ENCODE data around the gene TSPAN18. TPM values are rescaled to one million over a fixed set of nuclear protein-coding genes. Genes with fewer than 3 reads are reported as not detected.

TSPAN18 gene
- total RNA-seq, 3 donors from 2014 or later = 1.0 to 2.0 (median 1.8) TPM

DNA sequence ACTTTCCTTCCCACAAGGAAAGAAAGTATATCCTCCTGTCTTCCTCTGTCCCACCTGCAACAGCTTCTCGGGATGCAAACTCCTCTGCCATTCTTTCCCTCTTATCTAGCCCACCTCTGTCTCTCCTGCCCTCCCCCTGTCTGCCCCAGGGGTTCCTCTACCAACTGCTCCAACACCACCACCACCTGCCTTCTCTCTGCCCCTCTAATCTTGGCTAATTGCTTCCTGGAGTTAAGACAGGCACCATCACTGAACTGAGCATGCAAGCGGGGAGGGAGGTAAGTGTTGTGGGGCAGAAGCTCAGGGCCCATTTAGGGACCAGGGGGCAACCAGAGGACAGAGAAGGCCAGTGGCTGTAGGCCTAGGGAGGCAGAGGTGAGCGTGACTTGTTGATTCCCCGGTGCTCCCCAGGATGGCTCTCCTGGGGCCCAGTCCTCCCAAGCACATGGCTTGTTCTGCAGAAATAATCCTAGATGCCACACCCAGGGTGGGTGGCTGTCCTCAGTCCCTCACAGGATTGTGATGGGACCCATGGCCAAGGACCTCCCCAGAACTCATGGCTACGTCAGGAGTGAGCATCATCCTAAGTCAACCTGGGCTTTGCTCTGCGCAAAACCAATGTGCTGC lies 112.8 kb downstream of the TSPAN18 start:
- no peak for DNase-seq (ENCODE audit: low spot score in 2 of 2)
- Histone ChIP-seq H3K4me1 (peaks cover 0 to 4% of the 10 kb centered on the region in 2 donors), H3K27ac (no peak overlapping the region)

DNA sequence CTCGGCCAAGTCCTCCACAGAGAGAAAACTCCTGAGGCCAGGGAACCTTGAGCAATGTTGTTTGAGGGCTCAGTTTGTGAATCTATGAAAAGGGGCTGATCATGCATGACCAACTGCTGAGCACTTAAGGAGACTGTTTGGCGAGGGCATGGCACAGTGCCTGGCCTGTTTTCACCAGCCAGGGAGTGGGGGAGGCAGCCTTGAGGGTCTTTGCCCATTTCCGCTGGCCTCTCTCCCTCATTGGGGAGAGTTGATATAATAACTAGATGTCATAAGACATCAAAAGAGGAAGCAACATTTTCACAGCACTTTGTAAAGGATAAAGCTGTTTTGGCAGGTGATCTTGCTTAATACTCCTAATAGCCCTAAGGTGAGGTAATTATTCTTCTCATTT lies 113.3 kb downstream of the TSPAN18 start:
- intact Hi-C loops (cut with DNase I; ENCODE audit: low total_unique reads) = no loop called here
- H3K4me3 ChIP-seq = no peak overlapping the region
- no peaks in the 10 kb centered on the region for H3K27me3 ChIP-seq
- no peaks in the 10 kb centered on the region for H3K36me3 ChIP-seq
- no peak for DNase-seq (ENCODE audit: low spot score in 2 of 2)
- H3K9me3 ChIP-seq = peaks cover 0 to 7% of the 10 kb centered on the region in 2 donors
- H3K4me1 ChIP-seq = no peaks in the 10 kb centered on the region
- no peak overlapping the region for H3K27ac ChIP-seq
- TF ChIP-seq POLR2A (IDR thresholded peaks at IDR 0.05) = no peak
- TF ChIP-seq, protein P1, sequence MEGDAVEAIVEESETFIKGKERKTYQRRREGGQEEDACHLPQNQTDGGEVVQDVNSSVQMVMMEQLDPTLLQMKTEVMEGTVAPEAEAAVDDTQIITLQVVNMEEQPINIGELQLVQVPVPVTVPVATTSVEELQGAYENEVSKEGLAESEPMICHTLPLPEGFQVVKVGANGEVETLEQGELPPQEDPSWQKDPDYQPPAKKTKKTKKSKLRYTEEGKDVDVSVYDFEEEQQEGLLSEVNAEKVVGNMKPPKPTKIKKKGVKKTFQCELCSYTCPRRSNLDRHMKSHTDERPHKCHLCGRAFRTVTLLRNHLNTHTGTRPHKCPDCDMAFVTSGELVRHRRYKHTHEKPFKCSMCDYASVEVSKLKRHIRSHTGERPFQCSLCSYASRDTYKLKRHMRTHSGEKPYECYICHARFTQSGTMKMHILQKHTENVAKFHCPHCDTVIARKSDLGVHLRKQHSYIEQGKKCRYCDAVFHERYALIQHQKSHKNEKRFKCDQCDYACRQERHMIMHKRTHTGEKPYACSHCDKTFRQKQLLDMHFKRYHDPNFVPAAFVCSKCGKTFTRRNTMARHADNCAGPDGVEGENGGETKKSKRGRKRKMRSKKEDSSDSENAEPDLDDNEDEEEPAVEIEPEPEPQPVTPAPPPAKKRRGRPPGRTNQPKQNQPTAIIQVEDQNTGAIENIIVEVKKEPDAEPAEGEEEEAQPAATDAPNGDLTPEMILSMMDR (IDR thresholded peaks at IDR 0.05) = no peak
- TF ChIP-seq POLR2AphosphoS5 (IDR thresholded peaks at IDR 0.05) = no peak

More for the DNA sequence above, 112.8 kb downstream of the TSPAN18 start:
- H3K9me3 ChIP-seq = peaks cover 0 to 6% of the 10 kb centered on the region in 2 donors
- intact Hi-C loops (cut with DNase I; ENCODE audit: low total_unique reads) = no loop called here
- no peaks in the 10 kb centered on the region for H3K36me3 ChIP-seq
- TF ChIP-seq, protein P1 (IDR thresholded peaks at IDR 0.05) = no peak
- TF ChIP-seq POLR2A (IDR thresholded peaks at IDR 0.05) (no peak), POLR2AphosphoS5 (IDR thresholded peaks at IDR 0.05) (no peak)
- H3K4me3 ChIP-seq = no peak overlapping the region
- H3K27me3 ChIP-seq = no peaks in the 10 kb centered on the region

DNA sequence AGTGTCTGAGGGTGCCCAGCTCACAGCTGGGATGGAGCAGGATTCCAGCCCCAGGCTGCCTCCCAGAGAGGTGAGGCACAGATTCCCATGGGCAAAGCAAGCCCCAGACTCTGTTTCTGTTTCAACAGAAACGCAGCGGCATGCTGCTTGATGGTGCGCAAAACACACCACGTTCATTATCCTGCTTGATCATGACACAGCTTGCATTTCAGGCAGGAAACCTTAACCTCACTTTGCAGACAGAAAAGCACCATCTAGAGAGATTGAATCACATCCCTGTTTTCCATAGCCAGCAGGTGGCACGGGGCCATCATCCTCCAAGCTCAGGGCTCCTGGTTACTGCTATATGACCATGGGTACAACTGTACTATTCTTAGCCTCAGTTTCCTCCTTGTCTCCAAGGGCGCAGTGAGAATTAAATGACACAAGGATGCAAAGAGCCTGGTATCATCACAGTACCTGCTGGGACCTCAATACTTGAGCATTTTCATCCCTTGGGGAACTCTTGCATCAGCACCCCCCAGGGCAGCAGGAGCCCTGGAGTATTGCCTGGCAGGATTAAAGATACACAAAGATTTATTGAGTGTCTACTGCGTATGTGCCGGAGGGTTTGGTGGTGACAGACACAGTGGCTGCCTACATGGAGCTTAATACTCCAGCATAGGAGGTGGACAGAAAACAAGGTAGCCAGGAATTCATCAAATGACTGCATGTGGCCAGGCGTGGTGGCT lies 113.9 kb downstream of the TSPAN18 start:
- Histone ChIP-seq H3K4me3 (no peak overlapping the region), H3K27me3 (no peaks in the 10 kb centered on the region), H3K4me1 (no peaks in the 10 kb centered on the region), H3K27ac (no peak overlapping the region), H3K9me3 (peaks cover 0 to 7% of the 10 kb centered on the region in 2 donors), H3K36me3 (no peaks in the 10 kb centered on the region)
- intact Hi-C loops (cut with DNase I; ENCODE audit: low total_unique reads) = no loop called here
- no peak for DNase-seq (ENCODE audit: low spot score in 2 of 2)
- TF ChIP-seq, protein P1 (IDR thresholded peaks at IDR 0.05) = no peak
- no peak for TF ChIP-seq POLR2A (IDR thresholded peaks at IDR 0.05)
- no peak for TF ChIP-seq POLR2AphosphoS5 (IDR thresholded peaks at IDR 0.05)

DNA sequence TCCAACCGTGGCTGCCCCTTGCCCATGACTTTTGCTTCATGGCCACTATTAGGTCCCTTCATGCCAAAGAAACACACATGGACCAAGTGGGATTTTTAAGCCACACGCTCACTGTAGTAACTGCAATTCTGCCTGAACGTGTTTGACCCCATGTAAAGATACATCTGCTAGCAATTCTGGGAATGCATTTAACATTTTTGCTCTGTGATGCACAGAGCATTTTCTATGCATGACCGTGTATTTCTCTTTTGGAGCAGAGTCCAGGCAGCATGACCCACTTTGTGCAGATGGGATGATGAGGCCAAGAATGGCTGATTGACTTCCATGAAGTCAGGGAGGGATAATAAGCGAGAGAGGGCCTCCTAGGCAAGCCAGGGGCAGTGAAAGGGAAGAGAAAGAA lies 115.5 kb downstream of the TSPAN18 start:
- Histone ChIP-seq H3K9me3 (peaks cover 6 to 13% of the 10 kb centered on the region in 2 donors), H3K27me3 (no peaks in the 10 kb centered on the region), H3K27ac (no peak overlapping the region), H3K4me1 (no peaks in the 10 kb centered on the region), H3K4me3 (no peak overlapping the region), H3K36me3 (no peaks in the 10 kb centered on the region)
- DNase-seq (ENCODE audit: low spot score in 2 of 2) = no peak
- intact Hi-C loops (cut with DNase I; ENCODE audit: low total_unique reads) = no loop called here
- TF ChIP-seq POLR2A (IDR thresholded peaks at IDR 0.05) = no peak
- TF ChIP-seq, protein P1 (IDR thresholded peaks at IDR 0.05) = no peak
- TF ChIP-seq POLR2AphosphoS5 (IDR thresholded peaks at IDR 0.05) = no peak

DNA sequence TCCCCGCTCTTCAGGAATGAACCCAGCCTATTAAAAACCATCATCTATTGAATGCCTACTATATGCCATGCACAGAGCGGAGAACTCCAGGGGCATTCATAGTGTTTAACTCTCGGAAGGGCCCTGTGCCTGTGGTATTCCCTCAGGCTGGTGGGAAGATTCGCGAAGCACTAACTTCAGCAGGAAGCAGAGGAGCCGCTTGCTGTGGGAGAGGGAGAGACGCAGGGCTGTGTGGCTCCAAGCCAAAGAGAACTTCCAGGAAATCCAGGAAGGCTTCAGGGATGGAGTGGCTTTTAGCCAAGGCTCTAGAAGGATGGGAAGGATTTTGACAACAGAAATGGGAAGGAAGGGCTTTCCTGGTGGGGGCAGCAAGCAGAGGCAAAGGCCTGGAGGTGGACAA lies 120.1 kb downstream of the TSPAN18 start:
- Histone ChIP-seq H3K27me3 (no peaks in the 10 kb centered on the region), H3K4me3 (no peak overlapping the region), H3K4me1 (no peaks in the 10 kb centered on the region), H3K36me3 (no peaks in the 10 kb centered on the region), H3K9me3 (peaks cover 8 to 15% of the 10 kb centered on the region in 2 donors), H3K27ac (no peak overlapping the region)
- intact Hi-C loops (cut with DNase I; ENCODE audit: low total_unique reads) = no loop called here
- DNase-seq (ENCODE audit: low spot score in 2 of 2) = no peak
- TF ChIP-seq, protein P1 (IDR thresholded peaks at IDR 0.05) = no peak
- TF ChIP-seq POLR2AphosphoS5 (IDR thresholded peaks at IDR 0.05) (no peak), POLR2A (IDR thresholded peaks at IDR 0.05) (no peak)

Data from breast epithelium (tissue), 4 donors.